ENCODE results near the gene CNNM2.

DNA sequence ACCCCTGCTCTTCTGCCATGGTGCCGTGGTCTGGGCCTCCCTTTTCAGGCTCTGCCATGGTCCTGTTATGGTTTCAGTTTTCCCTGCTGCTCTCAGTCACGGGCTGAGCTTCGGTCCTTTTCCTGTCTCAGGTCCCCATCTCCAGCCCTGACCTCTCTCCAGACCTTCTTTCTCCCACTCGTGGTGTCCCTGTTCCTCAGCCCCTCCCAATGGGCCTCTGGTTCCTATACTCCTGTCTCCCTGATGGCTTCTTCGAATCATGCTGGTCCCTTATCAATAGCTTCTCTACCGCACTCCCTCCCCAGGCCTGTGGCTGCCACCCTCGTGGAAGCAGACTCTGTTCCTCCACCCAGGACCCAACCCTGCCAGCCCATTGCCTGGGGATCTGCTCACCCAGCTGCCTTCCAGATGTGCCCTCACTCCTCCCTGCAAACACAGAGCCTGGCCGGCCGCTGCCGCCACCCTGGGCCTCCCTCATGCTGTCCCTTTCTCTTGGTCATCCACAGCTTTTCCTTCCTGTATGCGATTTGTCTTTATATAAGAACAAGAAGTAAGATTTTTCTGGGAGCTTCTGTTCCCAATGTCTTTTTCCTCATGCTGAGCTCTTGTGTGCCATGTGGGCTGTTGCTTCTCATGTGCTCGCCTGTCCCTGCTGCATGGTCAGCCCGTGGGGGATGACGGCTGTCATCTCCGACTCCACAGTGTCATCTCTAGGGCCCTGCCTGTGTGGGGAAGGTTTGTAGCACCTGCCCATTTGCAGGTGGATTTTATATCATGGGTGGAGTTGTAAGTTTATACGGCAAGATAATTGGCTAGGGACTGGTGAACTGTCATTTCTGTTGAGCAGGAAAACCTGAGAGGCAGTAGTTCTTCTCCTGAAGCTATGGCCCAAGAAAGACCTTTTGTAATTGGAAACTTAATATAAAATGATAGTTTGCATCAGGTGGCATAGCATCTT, 148.3 kb downstream of the CNNM2 start:
- TF ChIP-seq, protein P1, sequence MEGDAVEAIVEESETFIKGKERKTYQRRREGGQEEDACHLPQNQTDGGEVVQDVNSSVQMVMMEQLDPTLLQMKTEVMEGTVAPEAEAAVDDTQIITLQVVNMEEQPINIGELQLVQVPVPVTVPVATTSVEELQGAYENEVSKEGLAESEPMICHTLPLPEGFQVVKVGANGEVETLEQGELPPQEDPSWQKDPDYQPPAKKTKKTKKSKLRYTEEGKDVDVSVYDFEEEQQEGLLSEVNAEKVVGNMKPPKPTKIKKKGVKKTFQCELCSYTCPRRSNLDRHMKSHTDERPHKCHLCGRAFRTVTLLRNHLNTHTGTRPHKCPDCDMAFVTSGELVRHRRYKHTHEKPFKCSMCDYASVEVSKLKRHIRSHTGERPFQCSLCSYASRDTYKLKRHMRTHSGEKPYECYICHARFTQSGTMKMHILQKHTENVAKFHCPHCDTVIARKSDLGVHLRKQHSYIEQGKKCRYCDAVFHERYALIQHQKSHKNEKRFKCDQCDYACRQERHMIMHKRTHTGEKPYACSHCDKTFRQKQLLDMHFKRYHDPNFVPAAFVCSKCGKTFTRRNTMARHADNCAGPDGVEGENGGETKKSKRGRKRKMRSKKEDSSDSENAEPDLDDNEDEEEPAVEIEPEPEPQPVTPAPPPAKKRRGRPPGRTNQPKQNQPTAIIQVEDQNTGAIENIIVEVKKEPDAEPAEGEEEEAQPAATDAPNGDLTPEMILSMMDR (IDR thresholded peaks at IDR 0.05; ENCODE audit: insufficient read depth, low read length) = no peak
- TF ChIP-seq, protein P2, sequence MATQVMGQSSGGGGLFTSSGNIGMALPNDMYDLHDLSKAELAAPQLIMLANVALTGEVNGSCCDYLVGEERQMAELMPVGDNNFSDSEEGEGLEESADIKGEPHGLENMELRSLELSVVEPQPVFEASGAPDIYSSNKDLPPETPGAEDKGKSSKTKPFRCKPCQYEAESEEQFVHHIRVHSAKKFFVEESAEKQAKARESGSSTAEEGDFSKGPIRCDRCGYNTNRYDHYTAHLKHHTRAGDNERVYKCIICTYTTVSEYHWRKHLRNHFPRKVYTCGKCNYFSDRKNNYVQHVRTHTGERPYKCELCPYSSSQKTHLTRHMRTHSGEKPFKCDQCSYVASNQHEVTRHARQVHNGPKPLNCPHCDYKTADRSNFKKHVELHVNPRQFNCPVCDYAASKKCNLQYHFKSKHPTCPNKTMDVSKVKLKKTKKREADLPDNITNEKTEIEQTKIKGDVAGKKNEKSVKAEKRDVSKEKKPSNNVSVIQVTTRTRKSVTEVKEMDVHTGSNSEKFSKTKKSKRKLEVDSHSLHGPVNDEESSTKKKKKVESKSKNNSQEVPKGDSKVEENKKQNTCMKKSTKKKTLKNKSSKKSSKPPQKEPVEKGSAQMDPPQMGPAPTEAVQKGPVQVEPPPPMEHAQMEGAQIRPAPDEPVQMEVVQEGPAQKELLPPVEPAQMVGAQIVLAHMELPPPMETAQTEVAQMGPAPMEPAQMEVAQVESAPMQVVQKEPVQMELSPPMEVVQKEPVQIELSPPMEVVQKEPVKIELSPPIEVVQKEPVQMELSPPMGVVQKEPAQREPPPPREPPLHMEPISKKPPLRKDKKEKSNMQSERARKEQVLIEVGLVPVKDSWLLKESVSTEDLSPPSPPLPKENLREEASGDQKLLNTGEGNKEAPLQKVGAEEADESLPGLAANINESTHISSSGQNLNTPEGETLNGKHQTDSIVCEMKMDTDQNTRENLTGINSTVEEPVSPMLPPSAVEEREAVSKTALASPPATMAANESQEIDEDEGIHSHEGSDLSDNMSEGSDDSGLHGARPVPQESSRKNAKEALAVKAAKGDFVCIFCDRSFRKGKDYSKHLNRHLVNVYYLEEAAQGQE (IDR thresholded peaks at IDR 0.05; ENCODE audit: insufficient replicate concordance, low read depth) = no peak
- TF ChIP-seq SPI1 (IDR thresholded peaks at IDR 0.05; ENCODE audit: borderline replicate concordance, low read depth) (no peak), POLR2AphosphoS5 (IDR thresholded peaks at IDR 0.05; ENCODE audit: low read depth) (no peak), GABPA (IDR thresholded peaks at IDR 0.05; ENCODE audit: low read depth) (no peak)
